Chondrocyte (in vitro differentiated cells): ENCODE results near the gene PRLR. TPM values are rescaled to one million over a fixed set of nuclear protein-coding genes. Genes with fewer than 3 reads are reported as not detected.

Experiments
- DNase-seq: peaks from one replicate; pipeline ENCODE4 v3.0.0; 2021; ENCODE audit warnings: mixed read lengths, low spot score
- H3K27ac Mint-ChIP-seq: one replicate; pipeline ENCODE4 v1.8.0; 2021; ENCODE audit warnings: mild to moderate bottlenecking, moderate library complexity, mixed read lengths; ENCODE audit not compliant: unreplicated experiment
- H3K27me3 Mint-ChIP-seq: 2 replicates; pipeline ENCODE4 v1.8.0; 2021; ENCODE audit warnings: low read depth, mixed read lengths
- H3K36me3 Mint-ChIP-seq: 2 replicates; pipeline ENCODE4 v1.8.0; 2021; ENCODE audit warnings: low read depth, mixed read lengths
- H3K4me1 Mint-ChIP-seq: 2 replicates; pipeline ENCODE4 v1.8.0; 2021; ENCODE audit warnings: low read depth, mild to moderate bottlenecking, mixed read lengths
- H3K4me3 Mint-ChIP-seq: one replicate; pipeline ENCODE4 v1.8.0; 2021; ENCODE audit warnings: mild to moderate bottlenecking, moderate library complexity, mixed read lengths; ENCODE audit not compliant: unreplicated experiment
- H3K9me3 Mint-ChIP-seq: 2 replicates; pipeline ENCODE4 v1.8.0; 2021; ENCODE audit warnings: low read depth, mixed read lengths
- CTCF ChIP-seq: fragments of 200-600 bp; sonication (generic); IDR thresholded peaks from 2 replicates; pipeline ENCODE4 v1.5.0; 2021; ENCODE audit warnings: antibody characterized with exemption, mild to moderate bottlenecking, moderate library complexity
- total RNA-seq: library from RNA; stranded (reverse); gene quantifications from 3 replicates; pipeline ENCODE4 v1.2.1, GENCODE V29; 2021

Gene PRLR
- total RNA-seq, 1 donor from 2014 or later, result 0.05 TPM

GRCh38 chr5:35263266-35263877, 33.1 kb upstream of the PRLR start:
- Mint-ChIP-seq H3K36me3 (no peaks in the 10 kb centered on the region), H3K4me3 (no peak overlapping the region), H3K9me3 (peaks cover 9% of the 10 kb centered on the region), H3K27ac (no peak overlapping the region), H3K4me1 (no peaks in the 10 kb centered on the region), H3K27me3 (peaks cover 22% of the 10 kb centered on the region)
- TF ChIP-seq CTCF, result no peak
- no peak for DNase-seq

GRCh38 chr5:35253582-35253981, 23.3 kb upstream of the PRLR start:
- peaks cover 5% of the 10 kb centered on the region for H3K27me3 Mint-ChIP-seq
- H3K36me3 Mint-ChIP-seq, result peaks cover 6% of the 10 kb centered on the region
- no peak for DNase-seq
- peaks cover 24% of the 10 kb centered on the region for H3K9me3 Mint-ChIP-seq
- H3K4me3 Mint-ChIP-seq, result no peak overlapping the region
- no peak for TF ChIP-seq CTCF
- no peak overlapping the region for H3K27ac Mint-ChIP-seq
- peaks cover 11% of the 10 kb centered on the region for H3K4me1 Mint-ChIP-seq

GRCh38 chr5:35252963-35253362, 22.7 kb upstream of the PRLR start:
- Mint-ChIP-seq H3K4me3 (no peak overlapping the region), H3K4me1 (peaks cover 12% of the 10 kb centered on the region), H3K36me3 (peaks cover 6% of the 10 kb centered on the region), H3K27ac (no peak overlapping the region), H3K9me3 (peaks cover 25% of the 10 kb centered on the region), H3K27me3 (peaks cover 5% of the 10 kb centered on the region)
- no peak for TF ChIP-seq CTCF
- DNase-seq, result no peak

- no peak for TF ChIP-seq CTCF
- Mint-ChIP-seq H3K4me3 (peak overlapping the region; percentile 52), H3K27ac (peak overlapping the region; percentile 70), H3K27me3 (peaks cover 2% of the 10 kb centered on the region), H3K4me1 (peaks cover 19% of the 10 kb centered on the region), H3K9me3 (peaks cover 18% of the 10 kb centered on the region), H3K36me3 (peaks cover 6% of the 10 kb centered on the region)
- DNase-seq, result no peak
Observed at GRCh38 chr5:35248843-35249780, 18.8 kb upstream of the PRLR start.

- H3K4me1 Mint-ChIP-seq, result peaks cover 19% of the 10 kb centered on the region
- H3K27ac Mint-ChIP-seq, result no peak overlapping the region
- H3K27me3 Mint-ChIP-seq, result peaks cover 12% of the 10 kb centered on the region
- no peak for DNase-seq
- no peaks in the 10 kb centered on the region for H3K36me3 Mint-ChIP-seq
- no peak for TF ChIP-seq CTCF
- H3K4me3 Mint-ChIP-seq, result no peak overlapping the region
- peaks cover 11% of the 10 kb centered on the region for H3K9me3 Mint-ChIP-seq
Observed at GRCh38 chr5:35247648-35248034, 17.4 kb upstream of the PRLR start.
